Tibial nerve (tissue), 4 donors: Measurements from ENCODE around the gene PYGL. TPM values are rescaled to one million over a fixed set of nuclear protein-coding genes. Genes with fewer than 3 reads are reported as not detected.

Experiments
- DNase-seq, 2 donors: peaks; one replicate each; pipeline ENCODE4 v3.0.0-alpha.2; 2019; ENCODE audit warnings: low spot score in 2 of 2
- H3K27ac ChIP-seq, 4 donors: fragments of 200-600 bp; sonication (generic) in 3 of 4; one replicate each; pipeline ENCODE4 v1.5.1; 2017 to 2019; ENCODE audit warnings: mild to moderate bottlenecking in 1 of 4
- H3K27me3 ChIP-seq, 2 donors: fragments of 200-600 bp; sonication (generic) in 1 of 2; one replicate each; pipeline versions ENCODE4 v1.5.1 to v1.6.0; 2017 to 2019
- H3K36me3 ChIP-seq, 3 donors: fragments of 200-600 bp; sonication (generic); one replicate each; pipeline ENCODE4 v1.5.1; 2018 to 2019
- H3K4me1 ChIP-seq, 4 donors: fragments of 200-600 bp; sonication (generic) in 3 of 4; one replicate each; pipeline ENCODE4 v1.5.1; 2017 to 2019
- H3K4me3 ChIP-seq, 4 donors: fragments of 200-600 bp; sonication (generic) in 3 of 4; one replicate each; pipeline ENCODE4 v1.5.1; 2017 to 2019; ENCODE audit warnings: mild to moderate bottlenecking in 1 of 4, moderate library complexity in 1 of 4
- H3K9me3 ChIP-seq, 4 donors: fragments of 200-600 bp; sonication (generic) in 3 of 4; one replicate each; pipeline ENCODE4 v1.5.1; 2017 to 2019
- CTCF ChIP-seq, 5 experiments: fragments of 200-600 bp in 3 of 5; fragments of 450-650 bp in 2 of 5; sonication (generic) in 3 of 5; IDR thresholded peaks; one replicate each; pipeline ENCODE4 v1.5.1; 2016 to 2019; ENCODE audit warnings: antibody characterized with exemption in 5 of 5, mild to moderate bottlenecking in 3 of 5, moderate library complexity in 2 of 5
- EP300 ChIP-seq, 2 donors: sonication (generic); formaldehyde crosslinking; IDR thresholded peaks; one replicate each; pipeline ENCODE4 v1.6.1; 2017; ENCODE audit warnings: antibody characterized with exemption in 2 of 2, mild to moderate bottlenecking in 1 of 2
- POLR2A ChIP-seq, 2 donors: fragments of 450-650 bp; IDR thresholded peaks; one replicate each; pipeline ENCODE4 v1.6.1; 2017; ENCODE audit warnings: antibody characterized with exemption in 2 of 2, mild to moderate bottlenecking in 2 of 2, moderate library complexity in 2 of 2
- WGBS, 2 donors: methylation state at CpG; one replicate each; pipeline ENCODE4 v1.1.5; 2018; 5-methylcytosine and 5-hydroxymethylcytosine counted together
- total RNA-seq, 4 donors: library from RNA; depleted of rRNA; stranded (reverse); fragments of >200 nt; gene quantifications; one replicate each; pipeline ENCODE4 v1.1.0, GENCODE V29; 2016

The PYGL gene
- total RNA-seq, 4 donors from 2014 or later: 50.0 to 112 (median 74.3) TPM

- no peaks in the 10 kb centered on the region for H3K4me1 ChIP-seq
- no peak for TF ChIP-seq CTCF (IDR thresholded peaks at IDR 0.05)
- H3K4me3 ChIP-seq: no peak overlapping the region
- no peaks in the 10 kb centered on the region for H3K36me3 ChIP-seq
- H3K9me3 ChIP-seq: no peaks in the 10 kb centered on the region
- no peak for DNase-seq
- peaks cover 0 to 8% of the 10 kb centered on the region in 2 donors for H3K27me3 ChIP-seq
- WGBS, 2 donors: 59 to 72% methylated on average over 11 of the region's 11 CpGs
- no peak overlapping the region for H3K27ac ChIP-seq
Observed at GRCh38 chr14:50865391-50866076, 78.7 kb downstream of the PYGL start.

- Histone ChIP-seq H3K9me3 (no peaks in the 10 kb centered on the region), H3K4me1 (no peaks in the 10 kb centered on the region), H3K27me3 (peaks cover 0 to 2% of the 10 kb centered on the region in 2 donors), H3K4me3 (no peak overlapping the region), H3K27ac (no peak overlapping the region), H3K36me3 (no peaks in the 10 kb centered on the region)
- DNase-seq: no peak
- 88 to 93% methylated on average over 5 of the region's 5 CpGs for WGBS, 2 donors
- no peak for TF ChIP-seq CTCF (IDR thresholded peaks at IDR 0.05)
- no peak for TF ChIP-seq POLR2A (IDR thresholded peaks at IDR 0.05)
- TF ChIP-seq EP300 (IDR thresholded peaks at IDR 0.05): no peak
Observed at GRCh38 chr14:50864946-50865345, 79.3 kb downstream of the PYGL start.

GRCh38 chr14:50864237-50864636, 80.0 kb downstream of the PYGL start:
- DNase-seq: no peak

GRCh38 chr14:50862036-50862570, 82.2 kb downstream of the PYGL start:
- no peaks in the 10 kb centered on the region for H3K36me3 ChIP-seq
- no peak overlapping the region for H3K4me3 ChIP-seq
- H3K27me3 ChIP-seq: no peaks in the 10 kb centered on the region
- H3K4me1 ChIP-seq: peaks cover 0 to 8% (median 6%) of the 10 kb centered on the region in 4 donors
- no peak for DNase-seq
- WGBS, 2 donors: 49 to 63% methylated on average over 4 of the region's 4 CpGs
- no peaks in the 10 kb centered on the region for H3K9me3 ChIP-seq
- no peak overlapping the region for H3K27ac ChIP-seq
- TF ChIP-seq EP300 (IDR thresholded peaks at IDR 0.05): no peak
- TF ChIP-seq POLR2A (IDR thresholded peaks at IDR 0.05): no peak
- no peak for TF ChIP-seq CTCF (IDR thresholded peaks at IDR 0.05)

More at GRCh38 chr14:50864237-50864636, 80.0 kb downstream of the PYGL start:
- H3K36me3 ChIP-seq: no peaks in the 10 kb centered on the region
- no peak overlapping the region for H3K4me3 ChIP-seq
- no peaks in the 10 kb centered on the region for H3K9me3 ChIP-seq
- H3K27me3 ChIP-seq: no peaks in the 10 kb centered on the region
- H3K4me1 ChIP-seq: peaks cover 0 to 5% (median 5%) of the 10 kb centered on the region in 4 donors
- no peak overlapping the region for H3K27ac ChIP-seq
- TF ChIP-seq POLR2A (IDR thresholded peaks at IDR 0.05) (no peak), CTCF (IDR thresholded peaks at IDR 0.05) (no peak), EP300 (IDR thresholded peaks at IDR 0.05) (no peak)

- WGBS, 2 donors: 2 to 4% methylated on average over 6 of the region's 6 CpGs
- peak; percentile 83 to 96 for DNase-seq
- Histone ChIP-seq H3K4me3 (peak overlapping the region; percentile 32 to 58 (median 46)), H3K9me3 (no peaks in the 10 kb centered on the region), H3K4me1 (peaks cover 0 to 8% (median 6%) of the 10 kb centered on the region in 4 donors), H3K27ac (peak overlapping the region in 3 of 4 donors; percentile 61 to 72 (median 72)), H3K36me3 (no peaks in the 10 kb centered on the region), H3K27me3 (no peaks in the 10 kb centered on the region)
- no peak for TF ChIP-seq POLR2A (IDR thresholded peaks at IDR 0.05)
- no peak for TF ChIP-seq EP300 (IDR thresholded peaks at IDR 0.05)
- TF ChIP-seq CTCF (IDR thresholded peaks at IDR 0.05): peak in 4 of 5 experiments; percentile 56 to 87 (median 80)
Observed at GRCh38 chr14:50860478-50861086, 83.7 kb downstream of the PYGL start.
